Measurements from ENCODE around the gene TEX35. TPM values are rescaled to one million over a fixed set of nuclear protein-coding genes. Genes with fewer than 3 reads are reported as not detected.

Gene TEX35
- total RNA-seq, 1 experiment from 2014 or later, result not detected

DNA sequence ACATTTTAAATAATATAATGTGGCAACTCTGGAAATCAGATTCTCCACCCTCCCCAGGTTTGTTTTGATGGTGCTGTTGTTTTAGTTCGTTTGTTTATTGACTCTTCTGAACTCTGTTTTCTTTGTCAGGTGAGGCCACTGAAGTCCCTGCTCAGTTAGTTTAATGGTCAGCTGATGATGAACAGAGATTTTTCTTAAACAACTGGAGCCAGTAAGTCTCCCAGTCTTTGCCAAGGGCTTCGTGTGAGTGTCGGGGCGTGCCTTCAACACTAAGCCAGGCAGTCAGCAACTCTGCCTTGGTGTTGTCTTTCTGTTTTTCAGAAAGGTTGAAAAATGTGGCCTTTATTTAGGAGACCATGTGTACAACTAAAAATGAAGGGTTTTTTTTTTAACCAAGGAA, 58.9 kb downstream of the TEX35 start:
- Histone ChIP-seq H3K36me3 (ENCODE audit: low read depth, low read length) (no peaks in the 10 kb centered on the region), H3K9me2 (replicated peaks; ENCODE audit: low read length) (no peaks in the 10 kb centered on the region), H3K4me3 (ENCODE audit: low read length) (no peak overlapping the region), H3K9me3 (ENCODE audit: low read length) (no peaks in the 10 kb centered on the region), H3K9ac (ENCODE audit: low read length) (no peak overlapping the region), H3F3A (ENCODE audit: low read length, unreplicated experiment) (no peaks in the 10 kb centered on the region), H2AFZ (ENCODE audit: low read length) (no peak overlapping the region), H4K20me1 (ENCODE audit: low read length) (no peaks in the 10 kb centered on the region), H3K27me3 (ENCODE audit: low read length) (no peaks in the 10 kb centered on the region), H3K79me2 (ENCODE audit: low read length) (no peaks in the 10 kb centered on the region), H3K4me1 (ENCODE audit: insufficient read depth, low read length) (no peaks in the 10 kb centered on the region), H3K27ac (ENCODE audit: low read length) (no peak overlapping the region), H3K4me2 (ENCODE audit: low read length) (no peak overlapping the region)
- TF ChIP-seq CTCF (conservative IDR thresholded peaks at IDR 0.05; ENCODE audit: low read depth, low read length) (no peak), EZH2 (IDR thresholded peaks at IDR 0.05; ENCODE audit: low read length, unreplicated experiment) (no peak), EZH2phosphoT487 (IDR thresholded peaks at IDR 0.05; ENCODE audit: borderline replicate concordance, low read length) (no peak)
- no peak for DNase-seq
- intact Hi-C loops (cut with micrococcal nuclease), result no loop called here
- POLR2A ChIA-PET (ENCODE audit: unreplicated experiment), result no interaction called here
- no TSS peak for BruUV-seq (replicated peaks)
- ATAC-seq, result no peak
- CTCF ChIA-PET, result interaction anchor here (0.7 kb wide), 1 partner anchor 155 kb away, joined by 3 read pairs; no protein-coding TSS in a partner anchor

Other genes with a start within 250 kb of the TEX35 start
- not detected in 2 replicates for gene CLEC20A, start 16.1 kb upstream of the TEX35 start, total RNA-seq (2014; rRNA removed)
- gene RALGPS2, start 212.1 kb downstream of the TEX35 start, total RNA-seq (2014; rRNA removed), result 19.3 and 39.2 TPM in 2 replicates

All from PC-3 (cell line).